ENCODE measurements around the gene GNPTG. TPM values are rescaled to one million over a fixed set of nuclear protein-coding genes. Genes with fewer than 3 reads are reported as not detected.

GNPTG gene
- polyA plus RNA-seq, 5 donors = 28.2 to 56.6 (median 45.1) TPM

- DNase-seq = no peak
These were observed 5.9 kb upstream of the GNPTG start for GRCh38 chr16:1345651-1346421.

- no peak for DNase-seq
These were observed 5.1 kb upstream of the GNPTG start for GRCh38 chr16:1346422-1347285.

GRCh38 chr16:1347286-1347855, 4.4 kb upstream of the GNPTG start:
- no peak for DNase-seq

- no peak for DNase-seq
These were observed 3.8 kb upstream of the GNPTG start for GRCh38 chr16:1347962-1348361.

- DNase-seq = no peak
These were observed 3.3 kb upstream of the GNPTG start for GRCh38 chr16:1348441-1348840.

GRCh38 chr16:1348926-1349325, 2.8 kb upstream of the GNPTG start:
- DNase-seq = no peak

GRCh38 chr16:1349351-1349750, 2.4 kb upstream of the GNPTG start:
- DNase-seq = no peak

GRCh38 chr16:1349951-1350350, 1.8 kb upstream of the GNPTG start:
- no peak for DNase-seq

- DNase-seq = no peak
These were observed 1.0 kb upstream of the GNPTG start for GRCh38 chr16:1350691-1351090.

- no peak for DNase-seq
These were observed 533 bp upstream of the GNPTG start for GRCh38 chr16:1351215-1351581.

- DNase-seq = no peak
These were observed 3.2 kb downstream of the GNPTG start for GRCh38 chr16:1354815-1355540.

GRCh38 chr16:1355591-1355990, 3.9 kb downstream of the GNPTG start:
- no peak for DNase-seq

- no peak for DNase-seq
These were observed 4.5 kb downstream of the GNPTG start for GRCh38 chr16:1356061-1356900.

GRCh38 chr16:1357906-1358566, 6.3 kb downstream of the GNPTG start:
- no peak for DNase-seq

- DNase-seq = no peak
These were observed 10.1 kb downstream of the GNPTG start for GRCh38 chr16:1361685-1362360.

- DNase-seq = no peak
These were observed 11.1 kb downstream of the GNPTG start for GRCh38 chr16:1362807-1363206.

GRCh38 chr16:1363501-1364041, 11.8 kb downstream of the GNPTG start:
- DNase-seq = no peak

GRCh38 chr16:1364510-1364909, 12.8 kb downstream of the GNPTG start:
- no peak for DNase-seq

GRCh38 chr16:1366060-1366711, 14.5 kb downstream of the GNPTG start:
- DNase-seq = no peak

Data from right lung (tissue), 5 donors.